HG02970 (cell line): ENCODE data around the gene MED22.

ENCODE experiments used
- ATAC-seq: cut with Tn5 transposase; IDR thresholded peaks from one replicate; pipeline ENCODE4 v1.9.1; 2021; ENCODE audit warnings: mild to moderate bottlenecking, moderate library complexity, moderate number of reproducible peaks; ENCODE audit not compliant: unreplicated experiment, low FRiP score

The MED22 gene

DNA sequence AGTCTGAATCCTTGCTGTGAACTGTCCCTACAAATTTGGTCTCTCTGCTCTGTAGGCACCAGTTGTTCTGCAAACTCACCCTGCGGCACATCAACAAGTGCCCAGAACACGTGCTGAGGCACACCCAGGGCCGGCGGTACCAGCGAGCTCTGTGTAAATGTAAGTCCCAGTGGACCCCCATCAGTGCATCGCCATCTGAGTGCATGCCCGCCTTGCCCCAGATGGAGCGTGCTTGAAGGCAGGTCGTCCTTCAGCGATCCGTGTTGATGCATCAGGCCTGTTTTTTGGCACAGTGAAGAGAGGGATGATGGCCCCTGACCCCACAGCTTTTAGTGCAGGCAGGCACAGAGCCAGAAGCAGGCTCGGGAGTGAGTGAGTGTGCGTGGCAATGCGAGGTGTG, 9.7 kb upstream of the MED22 start:
- no peak for ATAC-seq

GRCh38 chr9:133356391-133357091, 8.6 kb upstream of the MED22 start, which contains the start of the genes SURF1 and SURF2:
Gene SURF1, minus strand, starts transcription at chr9:133356487. Its CDS starts 34 bp downstream, at chr9:133356453.
Gene SURF2, plus strand, starts transcription at chr9:133356550. Its CDS starts 43 bp downstream, at chr9:133356593.
- peak; percentile 67 for ATAC-seq

GRCh38 chr9:133355881-133356357, 8.0 kb upstream of the MED22 start:
- no peak for ATAC-seq

DNA sequence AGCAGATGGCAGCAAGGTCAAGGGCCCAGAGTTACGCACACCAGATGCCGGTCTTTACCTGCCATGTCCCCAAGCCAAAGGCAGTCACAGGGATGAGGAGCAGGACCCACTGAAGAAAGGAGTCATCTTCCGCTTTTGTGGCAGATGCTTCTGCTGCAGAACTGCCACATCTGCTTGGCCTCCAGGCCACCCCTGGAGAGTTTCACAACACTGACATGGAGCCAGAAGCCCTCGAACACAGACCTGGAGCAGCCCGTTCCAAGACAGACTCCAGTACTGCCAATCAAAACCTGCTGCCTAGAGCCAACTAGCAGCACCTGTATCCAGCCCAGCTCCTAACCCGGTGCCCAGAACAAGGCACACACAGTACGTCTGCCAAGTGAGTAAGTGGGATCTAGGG, 6.8 kb upstream of the MED22 start:
- ATAC-seq, result no peak

DNA sequence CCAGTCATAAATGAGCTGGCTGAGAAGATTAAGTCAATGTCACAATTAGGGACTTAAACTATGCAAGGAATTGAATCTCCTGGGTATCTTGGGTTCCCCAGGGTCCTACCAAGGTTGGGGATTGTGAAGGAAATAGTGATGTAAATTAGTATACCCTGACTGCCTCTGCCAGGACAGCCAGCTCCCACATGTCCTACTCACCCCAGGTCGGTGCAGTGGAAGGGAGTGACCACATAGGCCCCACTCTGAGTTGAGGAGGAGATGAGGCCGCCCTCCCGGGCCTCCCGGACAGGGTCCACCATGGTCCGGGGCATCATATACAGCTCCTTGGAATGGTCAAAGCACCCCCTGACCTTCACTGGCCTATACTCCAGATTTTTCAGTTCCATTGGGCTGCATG, 5.6 kb upstream of the MED22 start:
- no peak for ATAC-seq

DNA sequence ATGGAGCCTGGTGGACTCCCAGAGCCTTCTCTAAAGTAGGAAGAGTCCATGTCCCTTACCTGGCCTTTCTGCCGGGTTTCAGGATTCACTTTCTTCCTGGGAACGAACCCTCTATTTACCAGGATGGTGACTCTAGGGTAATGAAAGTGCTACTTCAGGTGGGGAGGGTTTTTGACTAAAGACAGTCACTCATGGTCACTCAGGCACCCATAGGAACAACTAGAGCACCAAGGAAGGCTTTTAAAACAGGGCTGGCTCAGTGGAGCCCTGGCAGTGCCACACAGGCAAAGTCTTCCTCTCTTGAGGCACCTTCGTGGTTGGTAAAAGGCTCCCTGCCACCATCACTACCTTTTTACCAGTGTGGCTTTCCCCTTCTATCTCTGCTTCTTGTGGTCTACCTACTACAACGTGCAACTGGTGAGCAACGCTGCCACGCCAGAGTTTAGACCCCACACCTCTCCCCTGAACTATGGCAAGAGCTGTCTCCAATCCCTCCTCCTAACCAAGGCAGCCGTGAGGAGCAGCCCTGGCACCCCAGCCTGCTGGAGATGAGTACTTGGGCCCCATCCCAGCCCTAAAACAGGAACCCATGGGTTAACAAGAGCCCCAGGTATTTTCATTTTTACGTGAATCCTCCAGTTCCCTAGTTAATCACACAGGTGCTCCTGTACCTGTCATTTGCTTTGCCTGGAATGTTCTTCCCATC, 4.9 kb upstream of the MED22 start:
- ATAC-seq, result no peak

- no peak for ATAC-seq
These were observed 4.1 kb upstream of the MED22 start for GRCh38 chr9:133351908-133352634.

GRCh38 chr9:133351526-133351907, 3.6 kb upstream of the MED22 start:
- ATAC-seq, result no peak

- no peak for ATAC-seq
These were observed 2.2 kb upstream of the MED22 start for GRCh38 chr9:133349965-133350616.

DNA sequence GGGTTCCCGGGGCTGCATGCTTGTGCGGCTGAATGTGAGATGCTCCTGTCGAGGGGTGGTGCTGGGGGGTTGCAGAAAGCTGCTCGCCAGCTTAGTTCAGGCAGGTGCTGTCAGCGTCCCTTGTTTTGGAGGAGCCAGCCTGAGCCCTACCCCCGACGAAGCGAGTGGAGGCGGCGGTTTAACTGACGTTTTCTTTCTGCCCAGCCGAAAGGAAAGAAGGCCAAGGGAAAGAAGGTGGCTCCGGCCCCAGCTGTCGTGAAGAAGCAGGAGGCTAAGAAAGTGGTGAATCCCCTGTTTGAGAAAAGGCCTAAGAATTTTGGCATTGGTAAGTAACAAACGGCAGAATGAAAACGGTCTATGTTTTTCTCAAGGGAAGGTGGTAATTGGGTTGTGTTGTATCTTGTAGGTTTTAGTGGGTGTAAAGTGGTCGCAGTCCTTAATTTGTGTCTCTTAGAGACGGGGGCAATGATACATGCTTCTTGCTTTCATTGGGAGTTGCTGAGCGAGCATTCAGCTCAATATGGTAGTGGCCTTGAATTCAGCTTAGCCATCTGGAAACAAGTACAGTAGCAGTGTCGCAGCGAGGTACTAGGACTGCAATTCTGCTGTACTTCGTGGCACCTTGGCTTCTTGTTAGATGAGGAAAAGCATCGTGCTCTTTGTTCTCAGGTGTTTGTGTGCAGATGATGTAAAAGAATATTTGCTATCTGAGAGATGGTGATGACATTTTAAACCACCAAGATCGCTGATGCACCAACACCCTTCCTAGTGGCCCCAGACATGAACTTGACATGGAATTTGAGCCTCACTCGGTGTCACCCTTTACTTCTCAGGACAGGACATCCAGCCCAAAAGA, 1.0 kb upstream of the MED22 start:
- no peak for ATAC-seq

GRCh38 chr9:133347515-133347984, 381 bp downstream of the MED22 start:
- peak; percentile 25 for ATAC-seq

DNA sequence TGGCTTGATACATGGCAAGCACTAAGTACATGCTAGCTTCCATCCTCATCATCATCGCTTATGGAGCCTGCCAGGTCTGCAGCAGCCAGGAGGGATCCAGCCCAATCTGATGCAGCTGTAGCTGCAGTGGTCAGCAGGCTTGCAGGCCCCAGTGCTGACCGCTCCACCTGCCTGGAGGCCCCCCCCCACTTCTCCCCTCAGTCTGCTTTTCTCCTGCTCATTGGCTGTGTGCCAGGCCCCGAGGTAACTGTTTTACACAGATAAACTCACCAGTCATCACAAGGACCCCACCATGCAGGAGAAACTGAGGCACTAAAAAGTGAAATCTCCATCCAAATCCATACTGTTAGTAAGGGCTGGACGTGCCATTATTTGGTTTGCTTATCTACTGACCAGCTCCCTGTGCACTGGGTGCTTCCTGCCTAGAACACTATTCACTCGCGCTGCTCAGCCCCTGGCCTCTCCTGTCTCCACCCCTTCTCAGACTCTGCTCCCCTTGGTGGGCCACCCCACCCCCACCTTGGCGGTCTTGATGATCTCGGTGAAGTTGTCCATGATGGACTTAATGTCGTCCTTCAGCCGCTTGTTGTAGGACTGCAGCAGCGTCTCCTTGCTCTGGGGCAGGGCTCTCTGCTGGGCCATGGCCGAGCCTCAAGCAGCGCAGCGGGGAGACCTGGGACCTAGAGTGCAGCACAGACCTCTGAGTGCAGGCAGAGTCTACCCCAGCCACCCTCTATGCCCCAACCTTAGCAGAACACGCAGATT, 1.7 kb downstream of the MED22 start:
- ATAC-seq, result no peak

- ATAC-seq, result no peak
These were observed 2.3 kb downstream of the MED22 start for GRCh38 chr9:133345596-133345995.

DNA sequence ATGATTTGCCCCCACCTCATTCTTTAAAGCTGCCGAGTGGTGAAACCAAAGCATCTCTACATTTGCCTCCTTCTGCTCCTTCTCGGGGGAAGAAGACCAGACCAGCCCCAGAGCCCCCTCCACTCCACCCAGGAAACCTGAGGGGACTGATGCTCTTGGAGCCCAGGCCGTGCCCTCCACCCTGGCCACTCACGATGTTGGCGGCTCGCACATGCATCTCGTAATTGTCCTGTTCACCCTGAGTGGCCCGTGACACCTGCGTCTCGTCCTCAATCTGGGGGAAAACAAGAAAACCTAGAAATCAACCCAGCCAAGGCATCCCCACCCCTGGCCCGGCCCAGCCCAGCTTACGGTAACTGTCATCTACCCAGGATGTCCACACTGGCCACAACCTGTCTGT, 3.0 kb downstream of the MED22 start:
- no peak for ATAC-seq

DNA sequence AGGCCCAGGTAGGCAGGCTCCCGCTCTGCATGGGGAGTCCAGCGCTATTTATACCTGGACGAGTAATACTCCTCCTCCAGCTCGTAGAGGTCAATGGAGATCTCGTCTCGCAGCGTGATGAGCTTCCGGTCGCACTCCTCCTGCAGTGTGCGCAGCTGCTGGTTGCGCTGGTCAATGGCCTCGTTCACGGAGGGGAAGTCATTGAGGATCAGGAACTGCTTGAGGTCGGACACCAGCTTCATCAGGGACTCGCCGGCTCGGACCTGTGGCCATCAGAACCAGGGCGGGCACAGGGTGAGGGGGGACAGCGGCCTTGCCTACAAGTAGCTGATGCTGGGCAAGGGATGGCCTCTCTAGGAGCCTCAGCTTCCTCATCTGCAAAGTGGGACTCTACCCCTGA, 3.9 kb downstream of the MED22 start:
- ATAC-seq, result no peak

DNA sequence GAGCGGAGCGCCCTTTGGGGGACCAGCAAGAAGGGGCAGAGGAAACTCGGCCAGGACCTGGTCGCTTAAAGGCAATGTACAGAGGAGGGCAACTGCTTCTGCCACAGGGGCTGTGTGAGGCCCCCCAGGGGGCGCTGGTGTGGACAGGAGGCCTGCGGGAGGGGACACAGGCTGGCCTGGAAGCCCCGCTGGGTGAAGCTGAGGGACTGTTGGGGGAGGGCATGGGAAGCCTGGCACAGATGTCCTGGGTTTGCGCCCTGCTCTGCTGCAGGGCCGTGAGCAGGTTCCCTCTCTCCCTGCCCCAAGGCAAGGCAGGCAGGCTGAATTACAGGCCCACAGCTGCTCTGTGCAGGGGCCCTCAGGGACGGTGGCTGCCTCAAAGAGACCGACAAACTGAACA, 5.4 kb downstream of the MED22 start:
- no peak for ATAC-seq

GRCh38 chr9:133342069-133342406, 5.9 kb downstream of the MED22 start:
- ATAC-seq, result no peak

- ATAC-seq, result no peak
These were observed 6.4 kb downstream of the MED22 start for GRCh38 chr9:133341369-133342068.
